Activated CD8-positive, alpha-beta memory T cell treated with anti-CD3 and anti-CD28 coated beads for 4 hours (primary cell): ENCODE results near the gene ABHD17A.
"Not testable (repeated sequence)": the region's sequence is repeated elsewhere in the genome, so short reads cannot be mapped to it uniquely, and the experiment has no call there.

Source experiments
- DNase-seq, 2 donors: peaks; one replicate each; pipeline ENCODE4 v3.0.0-alpha.2; 2020; ENCODE audit warnings: low read depth in 2 of 2

The ABHD17A gene

DNA sequence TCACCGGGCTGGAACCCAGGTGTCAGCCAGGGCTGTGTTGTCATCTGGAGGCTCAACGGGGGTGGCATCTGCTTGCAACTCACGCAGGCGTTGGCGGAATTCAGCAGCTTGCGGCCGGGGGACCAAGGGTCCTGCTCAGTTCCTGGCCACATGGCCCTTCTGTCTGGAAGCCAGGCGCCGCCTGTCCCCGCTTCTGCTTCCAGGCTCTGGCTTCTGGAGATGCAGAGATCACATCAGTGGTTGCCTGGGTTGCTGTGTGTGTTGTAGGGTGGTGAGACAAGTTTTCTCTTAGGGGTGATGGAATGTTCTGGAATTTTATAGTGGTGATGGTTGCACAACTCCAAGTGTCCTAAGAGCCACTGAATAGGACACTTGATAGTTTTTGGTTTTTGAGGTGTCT is 24.9 kb upstream of the ABHD17A start:
- DNase-seq = no peak

DNA sequence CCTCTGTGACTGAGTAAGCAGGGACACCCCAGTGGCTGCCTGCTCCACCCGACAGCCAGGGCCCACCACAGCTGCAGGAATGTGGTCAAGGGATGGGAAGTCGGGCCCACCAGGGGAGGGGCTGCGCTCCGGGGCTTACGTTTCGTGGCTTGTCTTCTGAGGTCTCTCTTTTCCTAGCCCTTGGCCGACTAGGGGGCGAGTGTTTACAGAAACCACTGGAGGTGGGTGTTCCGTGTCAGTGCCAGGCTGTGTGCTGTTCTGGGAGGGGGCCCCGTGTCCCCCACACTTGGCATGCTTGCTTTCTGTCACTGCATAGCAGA is 24.4 kb upstream of the ABHD17A start:
- no peak for DNase-seq

DNA sequence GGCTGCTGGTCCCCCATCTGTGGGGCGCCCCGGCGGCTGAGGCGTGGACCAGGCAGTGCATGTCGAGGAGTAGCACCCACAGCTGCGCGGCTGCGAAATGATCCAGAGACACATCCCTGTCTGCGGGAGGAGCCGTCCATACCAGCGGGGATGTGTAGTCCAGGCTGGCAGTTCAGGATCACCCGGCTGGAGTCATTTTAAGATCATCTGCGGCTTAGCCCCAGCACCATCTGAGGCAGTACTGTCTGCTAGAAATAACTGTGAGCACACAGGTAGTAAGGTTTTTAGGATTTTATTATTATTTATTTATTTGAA is 23.0 kb upstream of the ABHD17A start:
- DNase-seq = no peak

DNA sequence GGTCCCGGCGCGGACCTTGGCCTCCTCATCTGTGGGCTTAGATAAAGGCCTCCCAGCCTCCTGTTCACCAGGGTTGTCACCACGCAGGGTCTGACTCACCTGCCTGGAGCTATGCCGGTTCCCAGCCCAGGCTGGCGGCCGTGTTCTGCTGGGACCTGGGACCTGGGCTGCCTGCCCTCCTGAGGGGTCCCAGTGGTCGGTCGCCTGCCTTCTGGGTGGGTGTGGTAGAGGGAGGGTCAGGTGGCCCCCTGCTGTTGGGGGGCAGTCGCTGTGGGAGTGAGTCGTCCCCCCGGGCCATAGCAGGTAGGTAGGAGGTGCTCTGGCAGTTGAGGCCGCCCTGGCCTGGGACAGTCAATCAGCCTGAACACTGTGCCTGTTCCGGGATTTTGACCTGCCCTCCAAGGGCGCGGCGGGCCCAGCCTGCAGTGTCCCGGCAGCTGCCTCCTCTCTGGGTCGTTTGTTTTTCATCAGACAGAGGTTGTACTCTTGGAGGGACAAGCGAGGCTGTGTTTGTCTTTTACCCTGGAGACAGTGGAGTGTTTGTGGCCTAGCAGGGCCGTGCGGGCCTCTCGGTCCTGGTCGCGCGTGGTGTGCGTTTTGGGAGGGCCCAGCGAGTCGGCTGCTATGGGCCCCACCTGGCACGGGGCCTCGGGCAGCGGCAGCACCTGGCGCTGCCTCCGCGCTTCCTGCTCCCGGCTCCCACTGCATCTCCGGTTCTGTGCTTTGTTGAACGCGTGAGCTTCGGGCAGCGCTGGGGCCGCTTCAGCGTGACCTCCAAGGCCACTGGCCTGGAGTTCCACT is 22.5 kb upstream of the ABHD17A start:
- DNase-seq = no peak

DNA sequence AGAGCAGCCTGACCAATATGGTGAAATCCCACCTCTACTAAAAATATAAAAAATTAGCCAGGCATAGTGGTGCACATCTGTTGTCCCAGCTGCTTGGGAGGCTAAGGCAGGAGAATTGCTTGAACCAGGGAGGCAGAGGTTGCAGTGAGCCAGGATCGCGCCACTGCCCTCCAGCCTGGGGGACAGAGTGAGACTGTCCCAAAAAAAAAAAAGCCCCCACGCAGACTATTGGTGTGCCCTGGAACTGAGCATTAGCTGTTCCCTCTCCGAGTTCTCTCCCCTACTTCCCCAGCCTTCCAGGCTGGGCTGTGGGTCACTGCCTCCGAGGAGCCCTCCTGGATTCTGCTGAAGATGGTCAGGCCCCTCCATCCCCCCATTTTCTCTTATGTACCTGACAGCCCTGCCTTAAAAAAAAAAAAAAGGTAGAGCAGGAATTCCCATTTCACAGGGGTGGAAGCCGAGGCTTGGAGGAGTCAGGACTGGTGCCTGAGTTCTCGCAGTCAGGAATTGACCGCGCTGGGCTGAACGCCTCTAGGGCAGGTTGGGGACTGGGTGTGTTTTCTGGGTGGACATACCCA is 21.8 kb upstream of the ABHD17A start:
- no peak for DNase-seq

DNA sequence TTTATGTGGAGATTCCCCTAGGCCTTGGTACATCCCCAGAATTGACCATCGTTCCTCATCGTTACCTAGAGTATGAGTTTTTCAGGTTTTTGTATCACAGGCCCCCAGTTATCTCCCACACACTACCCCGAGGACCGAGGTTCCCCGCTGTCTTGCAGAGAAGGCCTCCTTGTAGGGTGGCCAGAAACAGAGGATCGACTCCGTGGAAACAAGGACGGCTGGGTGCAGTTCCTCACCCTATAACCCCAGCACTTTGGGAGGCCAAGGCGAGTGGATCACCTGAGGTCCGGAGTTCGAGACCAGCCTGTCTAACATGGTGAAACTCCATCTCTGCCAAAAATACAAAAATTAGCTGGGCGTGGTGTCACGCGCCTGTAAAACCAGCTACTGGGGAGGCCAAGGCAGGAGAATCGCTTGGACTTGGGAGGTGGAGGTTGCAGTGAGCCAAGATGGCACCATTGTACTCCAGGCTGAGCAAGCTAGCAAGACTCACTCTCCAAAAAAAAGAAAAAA is 20.6 kb upstream of the ABHD17A start:
- no peak for DNase-seq

DNA sequence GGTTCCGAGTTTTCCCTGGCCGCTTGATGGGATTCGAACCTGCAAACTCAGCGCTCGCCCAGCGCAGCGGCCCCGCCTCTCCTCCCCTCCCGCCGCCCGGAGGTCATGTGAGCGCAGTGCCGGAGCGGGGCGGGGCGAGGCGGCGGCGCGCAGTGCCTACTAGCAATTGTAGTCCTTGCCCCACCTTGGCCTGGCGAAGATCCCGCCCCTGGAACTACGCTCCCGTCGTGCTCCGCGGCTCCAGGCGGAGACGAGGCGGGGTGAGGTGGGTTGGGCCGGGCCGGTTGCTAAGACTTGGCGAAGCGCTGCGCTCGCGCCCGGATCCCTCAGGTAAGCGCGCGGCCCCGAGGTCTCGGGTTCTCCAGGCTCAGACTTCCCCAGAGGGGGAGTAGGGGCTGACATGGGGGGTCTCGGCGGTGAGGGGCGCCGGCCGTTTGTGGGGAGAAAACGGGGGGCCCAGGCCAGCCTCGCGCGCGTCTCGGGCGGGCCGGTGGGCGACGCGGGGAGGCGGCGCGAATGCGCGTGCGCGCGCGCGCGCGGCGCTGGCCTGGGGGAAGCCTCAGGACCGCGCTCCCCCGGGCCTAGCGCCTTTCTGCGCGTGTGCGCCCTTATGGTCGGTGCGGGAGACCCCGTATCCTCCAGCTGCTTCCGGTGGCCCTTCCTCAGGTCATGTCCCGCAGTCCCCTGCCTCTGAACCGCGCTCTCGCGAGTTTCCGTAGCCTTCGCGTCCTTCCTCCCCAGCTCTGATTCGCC is 20.0 kb upstream of the ABHD17A start, which contains the start of the genes ADAT3 and SCAMP4:
ADAT3 (plus strand) TSS at position 290 of the 753 bp plus-strand sequence. CDS start 6,649 bp downstream, outside the sequence.
SCAMP4 (plus strand) TSS at position 290 of the 753 bp plus-strand sequence. CDS start 9,621 bp downstream, outside the sequence.
- DNase-seq = peak; percentile 95 to 97

DNA sequence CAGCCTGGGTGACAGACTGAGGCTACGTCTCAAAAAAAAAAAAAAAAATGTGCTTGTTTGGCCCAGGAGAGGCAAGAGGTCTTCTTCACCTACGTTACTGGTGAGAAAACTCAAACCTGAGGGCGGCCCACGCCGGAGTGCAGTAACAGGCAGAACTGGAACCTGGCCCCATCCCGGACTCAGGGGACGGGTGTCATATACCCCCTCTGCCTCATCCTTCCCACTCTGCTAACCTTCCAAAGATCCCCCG is 19.5 kb upstream of the ABHD17A start:
- DNase-seq = no peak

DNA sequence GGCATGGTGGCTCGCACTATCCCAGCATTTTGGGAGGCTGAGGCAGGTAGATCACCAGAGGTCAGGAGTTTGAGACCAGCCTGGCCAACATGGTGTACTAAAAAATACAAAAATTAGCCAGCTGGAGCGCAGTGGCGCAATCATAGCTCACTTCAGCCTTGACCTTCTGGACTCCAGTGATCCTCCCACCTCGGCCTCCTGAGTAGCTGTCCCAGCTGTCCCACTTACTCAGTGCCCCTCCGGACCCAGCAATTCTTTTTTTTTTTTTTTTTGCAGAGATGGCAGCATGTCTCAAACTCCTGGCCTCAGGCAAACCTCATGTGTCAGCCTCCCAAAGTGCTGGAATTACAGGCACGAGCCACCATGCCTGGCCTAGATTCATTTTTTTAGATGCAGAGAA is 17.6 kb upstream of the ABHD17A start:
- no peak for DNase-seq

DNA sequence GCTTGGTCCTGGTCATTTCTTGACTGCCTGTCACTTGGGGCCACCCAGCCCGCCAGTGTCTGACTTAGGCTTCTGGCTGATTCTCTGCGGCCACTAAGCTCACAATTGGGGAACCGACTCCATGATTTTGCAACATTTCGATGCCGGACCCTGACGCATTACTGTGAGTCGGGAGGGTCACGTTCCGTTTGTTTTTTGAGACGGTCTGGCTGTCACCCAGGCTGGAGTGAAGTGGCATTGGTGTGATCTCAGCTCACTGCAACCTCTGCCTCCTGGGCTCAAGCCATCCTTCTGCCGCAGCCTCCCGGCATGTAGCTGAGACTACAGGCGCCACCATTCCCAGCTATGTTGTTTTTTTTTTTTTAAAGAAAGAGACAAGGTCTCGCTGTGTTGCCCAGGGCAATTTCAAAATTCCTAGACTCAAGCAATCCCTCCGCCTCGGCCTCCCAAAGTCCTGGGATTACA is 16.7 kb upstream of the ABHD17A start:
- no peak for DNase-seq

DNA sequence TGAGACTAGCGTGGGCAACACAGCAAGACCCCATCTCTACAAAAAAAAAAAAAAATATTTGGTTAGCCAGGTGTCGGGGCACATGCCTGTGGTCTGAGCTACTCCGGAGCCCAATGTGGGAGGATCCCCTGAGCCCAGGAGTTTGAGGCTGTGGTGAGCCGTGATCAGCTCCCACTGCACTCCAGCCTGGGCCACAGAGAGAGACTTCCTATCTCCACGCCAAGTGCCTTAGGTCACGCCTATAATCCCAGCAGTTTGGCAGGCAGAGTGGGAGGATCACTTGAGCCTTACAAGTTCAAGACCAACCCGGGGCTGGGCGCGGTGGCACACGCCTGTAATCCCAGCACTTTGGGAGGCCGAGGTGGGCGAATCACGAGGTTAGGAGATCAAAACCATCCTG is 11.2 kb upstream of the ABHD17A start:
- no peak for DNase-seq

DNA sequence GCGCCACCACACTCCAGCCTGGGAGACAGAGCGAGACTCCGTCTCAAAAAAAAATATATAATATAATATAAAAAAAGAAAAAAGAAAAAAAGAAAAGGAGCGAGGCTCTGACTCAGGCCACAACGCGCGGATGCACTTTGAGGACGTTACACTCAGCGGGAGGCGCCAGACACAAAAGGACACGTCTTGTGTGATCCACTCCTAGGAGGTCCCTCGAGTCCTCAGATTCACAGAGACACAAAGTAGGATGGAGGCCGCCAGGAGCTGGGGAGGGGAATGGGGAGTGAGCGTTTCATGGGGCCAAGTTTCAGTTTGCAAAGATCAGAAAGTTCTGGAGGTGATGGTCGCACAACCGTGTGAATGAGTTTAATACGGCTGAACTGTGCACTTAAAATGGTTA is 8.5 kb upstream of the ABHD17A start:
- DNase-seq = no peak

DNA sequence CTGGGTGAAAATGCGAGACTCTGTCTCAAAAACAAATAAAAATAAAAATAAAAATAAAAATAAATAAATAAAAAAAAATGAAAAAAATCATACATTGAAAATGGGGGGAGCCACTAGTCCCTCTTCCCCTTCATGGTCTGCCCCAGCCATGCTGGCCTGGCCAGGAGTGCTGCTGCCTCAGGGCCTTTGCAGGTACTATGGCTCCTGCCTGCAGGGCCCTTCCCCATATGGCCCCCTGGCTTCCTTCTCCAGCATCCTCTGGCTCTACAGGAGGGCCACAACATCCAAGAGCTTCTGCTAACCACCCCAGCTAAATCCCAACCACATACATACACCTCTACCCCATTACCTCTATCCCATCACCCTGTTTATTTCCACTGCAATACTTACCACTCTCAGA is 4.6 kb upstream of the ABHD17A start:
- no peak for DNase-seq

DNA sequence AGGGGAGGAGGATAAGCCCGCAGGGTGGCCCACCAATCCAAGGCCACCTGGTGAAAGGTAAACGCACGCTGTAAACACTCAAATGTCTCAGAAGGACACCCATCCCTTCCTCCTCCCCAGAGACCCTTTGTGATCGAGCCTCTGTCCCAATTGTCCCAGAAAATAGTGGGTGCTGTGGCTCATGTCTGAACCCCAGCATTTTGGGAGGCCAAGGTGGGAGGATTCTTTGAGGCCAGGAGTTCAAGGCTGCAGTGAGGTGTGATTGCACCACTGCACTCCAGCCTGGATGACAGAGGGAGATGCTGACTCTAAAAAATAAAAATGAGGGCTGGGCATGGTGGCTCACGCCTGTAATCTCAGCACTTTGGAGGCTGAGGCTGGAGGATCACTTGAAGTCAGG is 3.1 kb upstream of the ABHD17A start:
- DNase-seq = no peak

DNA sequence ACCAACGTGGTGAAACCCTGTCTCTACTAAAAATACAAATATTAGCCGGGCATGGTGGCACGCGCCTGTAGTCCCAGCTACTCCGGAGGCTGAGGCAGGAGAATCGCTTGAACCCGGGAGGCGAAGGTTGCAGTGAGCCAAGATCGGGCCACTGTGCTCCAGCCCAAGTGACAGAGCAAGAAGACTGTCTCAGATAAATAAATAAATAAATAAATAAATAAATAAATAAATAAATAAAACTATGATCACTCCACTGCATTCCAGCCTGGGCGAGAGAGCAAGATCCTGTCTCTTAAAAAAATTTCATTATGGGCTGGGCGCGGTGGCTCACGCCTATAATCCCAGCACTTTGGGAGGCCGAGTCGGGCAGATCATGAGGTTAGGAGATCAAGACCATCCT is 1.1 kb upstream of the ABHD17A start:
- not testable (repeated sequence) for DNase-seq

DNA sequence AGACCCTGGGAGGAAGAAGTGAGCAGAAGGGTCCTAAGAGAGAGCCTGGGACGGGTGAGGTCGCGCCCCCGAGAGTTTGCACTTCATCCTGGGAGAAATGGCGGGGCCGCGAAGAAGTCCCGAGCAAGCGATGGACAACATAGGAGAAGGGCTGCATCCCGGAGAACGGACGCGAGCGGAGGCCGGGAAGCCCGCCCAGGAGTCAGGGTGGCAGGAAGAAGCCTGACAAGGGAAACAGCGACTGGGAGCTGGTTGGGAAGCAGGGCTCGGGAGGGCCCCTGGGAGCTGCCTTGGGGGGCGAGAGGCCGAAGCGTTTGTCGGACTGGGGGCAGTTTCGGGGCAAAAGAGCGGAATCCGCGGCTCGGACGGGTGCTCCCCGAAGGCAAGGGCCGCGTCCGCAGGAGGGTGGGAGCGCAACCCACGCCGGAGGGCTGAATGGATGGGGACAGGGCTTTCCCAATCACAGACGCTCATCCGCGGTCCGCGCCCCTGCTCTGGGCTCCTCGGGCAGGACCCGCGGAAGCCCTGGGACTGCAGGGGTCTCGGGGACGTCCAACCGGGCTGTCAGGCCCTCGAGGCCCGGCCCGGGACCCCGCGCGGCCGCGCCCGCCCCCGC is 469 bp downstream of the ABHD17A start:
- no peak for DNase-seq

DNA sequence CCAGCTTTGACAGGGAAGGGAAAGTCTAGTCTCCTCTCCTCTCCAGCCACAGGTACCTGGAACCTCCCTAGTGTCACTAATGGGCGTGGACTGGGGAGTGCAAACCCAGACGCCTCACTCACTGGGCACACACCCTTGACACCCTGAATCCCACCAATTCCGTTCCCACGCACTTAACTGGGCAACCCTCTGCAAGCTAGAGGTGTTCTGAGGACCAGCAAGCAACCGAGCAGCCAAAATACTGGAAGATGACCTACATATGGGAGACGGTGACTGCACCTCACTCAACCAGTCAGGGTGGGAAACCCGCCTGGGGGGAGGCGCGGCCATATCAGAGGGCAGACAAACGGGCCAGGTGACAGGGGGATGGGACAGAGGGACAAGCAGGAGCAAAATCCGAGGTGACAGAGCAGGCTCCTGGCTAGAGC is 991 bp downstream of the ABHD17A start:
- DNase-seq = no peak

DNA sequence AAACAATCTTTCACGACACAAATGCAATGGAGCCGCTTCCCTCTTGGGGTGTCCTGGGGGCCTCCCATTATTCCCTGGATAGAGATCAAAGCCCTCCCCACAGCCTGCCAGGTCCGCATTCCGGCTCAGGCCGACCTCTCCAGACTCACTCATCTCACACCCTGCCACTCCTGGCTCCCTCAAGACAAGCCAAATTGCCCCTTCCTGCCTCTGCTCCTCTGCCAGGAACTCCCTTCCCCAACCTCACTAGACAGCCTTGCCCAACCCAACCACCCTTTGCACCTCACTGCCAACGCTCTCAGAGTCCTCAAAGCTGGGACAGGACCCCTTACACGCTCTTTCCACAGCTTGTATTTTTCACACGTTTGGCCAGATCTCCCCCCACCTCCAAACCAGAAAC is 1.5 kb downstream of the ABHD17A start:
- no peak for DNase-seq

DNA sequence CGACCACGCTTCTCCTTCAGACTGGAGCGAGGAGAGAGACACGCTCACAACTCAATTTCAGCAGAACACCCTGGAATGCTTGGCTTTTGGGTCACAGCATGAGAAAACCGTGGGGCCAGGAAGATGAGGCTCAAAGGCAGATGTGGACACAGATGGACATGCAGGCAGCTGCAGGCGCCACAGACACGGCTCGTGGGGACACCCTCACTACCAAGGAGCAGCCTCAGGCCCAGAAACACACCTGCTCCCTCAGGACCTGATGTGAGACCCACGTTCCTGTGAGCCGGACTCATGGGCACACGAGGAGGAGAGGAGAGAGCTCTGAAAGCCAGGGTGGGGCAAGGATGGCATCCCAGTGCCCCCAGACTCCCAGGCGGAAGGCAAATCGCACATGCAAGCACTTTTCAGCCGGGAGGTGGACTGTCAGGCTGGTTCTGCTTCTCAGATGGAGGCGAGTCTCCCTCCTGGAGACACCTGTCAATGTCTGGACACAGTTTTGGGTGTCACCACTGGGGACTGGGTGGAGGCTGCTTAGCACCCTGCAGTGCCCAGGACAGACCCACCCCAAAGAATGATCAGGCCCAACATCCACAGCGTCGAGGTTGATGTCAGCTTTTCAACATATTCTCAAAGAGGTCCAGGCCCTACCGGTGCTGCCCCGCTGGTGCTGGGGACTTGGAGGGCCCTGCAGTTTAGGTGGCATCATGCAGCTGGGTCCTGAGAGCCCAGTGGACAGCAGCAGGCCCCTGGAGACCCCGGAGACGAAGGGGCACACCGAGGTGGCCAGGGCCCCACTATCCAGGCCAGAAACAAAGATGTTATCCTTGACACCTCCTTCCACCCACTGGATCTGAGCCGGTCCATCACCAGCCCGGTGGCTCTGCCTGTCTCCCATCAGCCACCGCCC is 2.3 kb downstream of the ABHD17A start:
- DNase-seq = no peak

DNA sequence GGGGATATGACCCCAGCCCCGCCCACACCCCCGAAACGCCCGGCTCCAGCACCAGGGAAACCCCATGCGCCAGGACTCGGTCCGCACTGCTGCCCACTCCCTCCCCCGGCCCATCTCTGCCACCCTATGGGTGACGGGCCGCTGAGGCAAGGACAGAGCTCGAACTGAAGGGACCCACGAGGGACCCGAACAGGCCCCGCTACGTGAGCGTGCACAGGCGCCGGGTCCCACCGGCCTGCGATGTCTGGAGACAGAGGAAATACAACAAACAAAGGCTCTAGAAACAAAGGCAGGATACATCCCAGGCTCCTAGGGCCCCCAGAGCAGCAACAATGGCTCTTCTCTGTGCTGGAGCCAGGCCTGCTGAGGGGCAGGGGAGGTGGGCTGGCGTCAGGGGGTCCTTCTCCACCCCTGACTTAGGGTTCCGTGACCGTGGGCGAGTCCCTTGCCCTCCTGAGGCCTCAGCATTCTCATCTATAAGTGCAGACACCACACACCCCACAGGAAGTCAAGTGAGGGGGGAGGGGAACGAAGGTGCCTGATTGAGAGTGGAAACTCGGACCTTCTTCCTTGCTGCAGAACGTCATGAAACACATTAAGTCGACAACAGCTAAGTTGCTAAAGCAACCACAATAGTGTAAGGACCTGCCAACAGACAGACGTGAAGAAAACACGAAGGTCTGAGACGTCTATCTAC is 3.1 kb downstream of the ABHD17A start:
- DNase-seq = no peak
